Panc1 (cell line): Measurements from ENCODE around the gene SRCAP.

Experiments
- POLR2AphosphoS5 ChIP-seq: IDR thresholded peaks from 2 replicates; pipeline ENCODE4 v1.6.1; 2012; ENCODE audit warnings: mild to moderate bottlenecking, low read depth, low read length, moderate library complexity
- SIN3A ChIP-seq: IDR thresholded peaks from 2 replicates; pipeline ENCODE4 v1.6.1; 2012; ENCODE audit warnings: low read depth, mild to moderate bottlenecking, low read length, moderate library complexity, borderline replicate concordance; ENCODE audit not compliant: insufficient read depth
- TF ChIP-seq, protein P1 (sequence below): fragments of 450-650 bp; IDR thresholded peaks from 2 replicates; pipeline ENCODE4 v1.5.1; 2017; ENCODE audit warnings: mild to moderate bottlenecking

DNA sequence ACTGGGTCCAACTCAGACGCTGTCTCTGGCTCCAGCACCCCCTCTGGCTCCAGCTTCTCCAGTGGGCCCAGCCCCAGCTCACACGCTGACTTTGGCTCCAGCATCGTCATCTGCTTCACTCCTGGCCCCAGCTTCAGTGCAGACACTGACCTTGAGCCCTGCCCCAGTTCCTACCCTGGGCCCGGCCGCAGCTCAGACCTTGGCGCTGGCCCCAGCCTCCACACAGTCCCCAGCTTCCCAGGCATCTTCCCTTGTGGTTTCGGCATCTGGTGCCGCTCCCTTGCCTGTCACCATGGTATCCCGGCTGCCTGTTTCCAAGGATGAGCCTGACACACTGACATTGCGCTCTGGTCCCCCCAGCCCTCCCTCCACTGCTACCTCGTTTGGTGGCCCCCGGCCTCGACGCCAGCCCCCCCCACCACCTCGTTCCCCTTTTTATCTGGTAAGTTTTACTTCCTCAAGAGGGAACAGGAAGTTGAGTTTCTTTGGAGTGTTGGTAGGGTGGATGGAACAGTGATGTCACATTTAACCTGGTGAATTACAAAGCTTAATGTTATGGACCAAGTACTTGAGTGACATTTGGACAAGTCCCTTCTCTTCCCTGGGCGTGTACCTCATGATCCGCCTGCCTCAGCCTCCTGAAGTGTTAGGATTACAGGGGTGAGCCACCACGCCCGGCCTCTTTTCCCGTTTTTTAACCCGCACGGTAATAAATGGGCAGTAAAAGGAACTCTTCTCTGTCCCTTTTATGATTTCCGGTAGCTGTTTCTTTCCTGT, 25.9 kb downstream of the SRCAP start:
- TF ChIP-seq, protein P1, sequence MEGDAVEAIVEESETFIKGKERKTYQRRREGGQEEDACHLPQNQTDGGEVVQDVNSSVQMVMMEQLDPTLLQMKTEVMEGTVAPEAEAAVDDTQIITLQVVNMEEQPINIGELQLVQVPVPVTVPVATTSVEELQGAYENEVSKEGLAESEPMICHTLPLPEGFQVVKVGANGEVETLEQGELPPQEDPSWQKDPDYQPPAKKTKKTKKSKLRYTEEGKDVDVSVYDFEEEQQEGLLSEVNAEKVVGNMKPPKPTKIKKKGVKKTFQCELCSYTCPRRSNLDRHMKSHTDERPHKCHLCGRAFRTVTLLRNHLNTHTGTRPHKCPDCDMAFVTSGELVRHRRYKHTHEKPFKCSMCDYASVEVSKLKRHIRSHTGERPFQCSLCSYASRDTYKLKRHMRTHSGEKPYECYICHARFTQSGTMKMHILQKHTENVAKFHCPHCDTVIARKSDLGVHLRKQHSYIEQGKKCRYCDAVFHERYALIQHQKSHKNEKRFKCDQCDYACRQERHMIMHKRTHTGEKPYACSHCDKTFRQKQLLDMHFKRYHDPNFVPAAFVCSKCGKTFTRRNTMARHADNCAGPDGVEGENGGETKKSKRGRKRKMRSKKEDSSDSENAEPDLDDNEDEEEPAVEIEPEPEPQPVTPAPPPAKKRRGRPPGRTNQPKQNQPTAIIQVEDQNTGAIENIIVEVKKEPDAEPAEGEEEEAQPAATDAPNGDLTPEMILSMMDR, result no peak
- TF ChIP-seq POLR2AphosphoS5, result no peak; the same call in 1 of the 2 replicates
- TF ChIP-seq SIN3A, result no peak
